GM12878 (cell line): ENCODE measurements around the gene ERFL. TPM values are rescaled to one million over a fixed set of nuclear protein-coding genes. Genes with fewer than 3 reads are reported as not detected.

ENCODE experiments used
- ATAC-seq: fragments of 200-7000 bp; cut with Tn5 transposase; 3 replicates; pipeline ENCODE4 v1.9.1; 2020; ENCODE audit warnings: mild to moderate bottlenecking, moderate library complexity
- BruUV-seq: library from RNA; stranded (reverse); fragments of 400-500 nt; replicated peaks from 2 replicates; lab custom pipeline; 2021; lab: Mats Ljungman, UMichigan
- CTCF ChIA-PET: fragments of 300-600 bp; sonication (Branson Sonifier 250); formaldehyde crosslinking; extraction: SDS; loops from one replicate; lab custom pipeline; 2021; ENCODE audit warnings: inconsistent platforms; lab: Yijun Ruan, JAX
- POLR2A ChIA-PET: fragments of 350-600 bp; formaldehyde crosslinking; extraction: SDS; loops from one replicate; lab custom pipeline; 2021; ENCODE audit warnings: inconsistent platforms; lab: Charles Lee
- RAD21 ChIA-PET: fragments of 300-600 bp; sonication (Branson Sonifier 250); formaldehyde crosslinking; loops from one replicate; lab custom pipeline; 2023; ENCODE audit warnings: antibody characterized with exemption; ENCODE audit not compliant: unreplicated experiment; lab: Charles Lee
- SMC1A ChIA-PET: fragments of 300-600 bp; sonication (Branson Sonifier 250); formaldehyde crosslinking; loops from one replicate; lab custom pipeline; 2023; ENCODE audit not compliant: unreplicated experiment, uncharacterized antibody; lab: Charles Lee
- DNase-seq: peaks from one replicate; pipeline ENCODE4 v3.0.0-alpha.2; 2011; ENCODE audit warnings: low read depth, low spot score
- FAIRE-seq: peaks from 3 replicates; lab custom pipeline; 2011; peaks lifted over from hg19 to GRCh38; lab: Jason Lieb, UNC
- H2AFZ ChIP-seq: 2 replicates; pipeline ENCODE4 v1.6.0; 2011; ENCODE audit warnings: low read depth, low read length, control low read depth; ENCODE audit not compliant: control insufficient read depth
- H3K27ac ChIP-seq: 2 replicates; pipeline ENCODE4 v1.5.1; 2011; ENCODE audit warnings: control low read depth; ENCODE audit not compliant: control insufficient read depth, insufficient read depth
- H3K27me3 ChIP-seq, 2 experiments: replicated peaks in 1 of 2; 2 replicates each; pipeline versions ENCODE4 v1.6.0 to v1.6.1; 2011; ENCODE audit warnings: low read length in 1 of 2; ENCODE audit not compliant: control insufficient read depth in 2 of 2, insufficient read depth in 2 of 2
- H3K36me3 ChIP-seq, 2 experiments: 2 replicates each; pipeline ENCODE4 v1.5.1; 2011; ENCODE audit warnings: low read length in 1 of 2; ENCODE audit not compliant: control insufficient read depth in 2 of 2, insufficient read depth in 2 of 2
- H3K4me1 ChIP-seq: 2 replicates; pipeline ENCODE4 v1.6.1; 2011; ENCODE audit warnings: mild to moderate bottlenecking, low read length, moderate library complexity, mixed read lengths; ENCODE audit not compliant: control insufficient read depth, insufficient read depth
- H3K4me2 ChIP-seq: 2 replicates; pipeline ENCODE4 v1.6.0; 2011; ENCODE audit warnings: control low read depth; ENCODE audit not compliant: control insufficient read depth, insufficient read depth
- H3K4me3 ChIP-seq: fragments of 200-600 bp; sonication (generic); 2 replicates; pipeline ENCODE4 v1.5.1; 2016
- H3K79me2 ChIP-seq: 2 replicates; pipeline ENCODE4 v1.6.0; 2011; ENCODE audit warnings: low read length; ENCODE audit not compliant: control insufficient read depth, insufficient read depth
- H3K9ac ChIP-seq: 2 replicates; pipeline ENCODE4 v1.8.0; 2011; ENCODE audit warnings: low read length, control low read depth, mixed read lengths; ENCODE audit not compliant: control insufficient read depth, insufficient read depth
- H3K9me3 ChIP-seq: replicated peaks from 3 replicates; pipeline ENCODE4 v1.5.1; 2011; ENCODE audit warnings: mild to moderate bottlenecking, low read length; ENCODE audit not compliant: control insufficient read depth, insufficient read depth
- H4K20me1 ChIP-seq: 2 replicates; pipeline ENCODE4 v1.6.0; 2011; ENCODE audit not compliant: control insufficient read depth, insufficient read depth
- ASH2L ChIP-seq: fragments of 300-600, 200-600 bp; sonication (generic); IDR thresholded peaks from 2 replicates; pipeline ENCODE4 v1.6.1; 2017; ENCODE audit warnings: low read depth, mild to moderate bottlenecking, borderline replicate concordance
- BCLAF1 ChIP-seq: fragments of 450-650 bp; IDR thresholded peaks from 2 replicates; pipeline ENCODE4 v1.6.1; 2017; ENCODE audit warnings: antibody characterized with exemption, mild to moderate bottlenecking, moderate library complexity
- BRCA1 ChIP-seq: IDR thresholded peaks from 2 replicates; pipeline ENCODE4 v1.6.1; 2011; ENCODE audit warnings: low read depth, low read length, improper control_type of control experiment
- CBX3 ChIP-seq: fragments of 200-600 bp; sonication (generic); IDR thresholded peaks from 2 replicates; pipeline ENCODE4 v1.6.1; 2016; ENCODE audit warnings: low read depth, borderline replicate concordance
- CHD1 ChIP-seq: IDR thresholded peaks from 2 replicates; pipeline ENCODE4 v1.6.1; 2012; ENCODE audit warnings: low read depth, low read length, improper control_type of control experiment
- DPF2 ChIP-seq: fragments of 450-650 bp; IDR thresholded peaks from 2 replicates; pipeline ENCODE4 v1.6.1; 2017; ENCODE audit warnings: mild to moderate bottlenecking
- GATAD2B ChIP-seq: fragments of 450-650 bp; conservative IDR thresholded peaks from 2 replicates; pipeline ENCODE4 v1.6.1; 2017; ENCODE audit warnings: low read depth, mild to moderate bottlenecking, moderate library complexity
- HDGF ChIP-seq: fragments of 450-650 bp; IDR thresholded peaks from 2 replicates; pipeline ENCODE4 v1.6.1; 2016; ENCODE audit warnings: antibody characterized with exemption
- IKZF2 ChIP-seq, 2 experiments: fragments of 450-650 bp; IDR thresholded peaks; 2 replicates each; pipeline ENCODE4 v1.6.1; 2017; ENCODE audit warnings: mild to moderate bottlenecking in 2 of 2, moderate library complexity in 2 of 2
- MTA2 ChIP-seq: fragments of 450-650 bp; IDR thresholded peaks from 2 replicates; pipeline ENCODE4 v1.6.1; 2016; ENCODE audit warnings: low read depth, mild to moderate bottlenecking, moderate library complexity
- MTA3 ChIP-seq: IDR thresholded peaks from 2 replicates; pipeline ENCODE4 v1.6.1; 2012; ENCODE audit warnings: low read length, inconsistent platforms, borderline replicate concordance
- NFXL1 ChIP-seq: fragments of 450-650 bp; IDR thresholded peaks from 2 replicates; pipeline ENCODE4 v1.6.1; 2017; ENCODE audit warnings: antibody characterized with exemption, mild to moderate bottlenecking, borderline replicate concordance
- PAX5 ChIP-seq: IDR thresholded peaks from 2 replicates; pipeline ENCODE4 v1.6.1; 2011; ENCODE audit warnings: low read depth, low read length, borderline replicate concordance
- PML ChIP-seq: IDR thresholded peaks from 2 replicates; pipeline ENCODE4 v1.6.1; 2012; ENCODE audit warnings: low read length, inconsistent platforms
- POU2F2 ChIP-seq: IDR thresholded peaks from 3 replicates; pipeline ENCODE4 v1.6.1; 2011; ENCODE audit warnings: low read depth, mild to moderate bottlenecking, low read length, borderline replicate concordance
- SP1 ChIP-seq: IDR thresholded peaks from one replicate; pipeline ENCODE4 v1.6.1; 2011; ENCODE audit warnings: low read depth, low read length
- TCF12 ChIP-seq: IDR thresholded peaks from 2 replicates; pipeline ENCODE4 v1.6.1; 2011; ENCODE audit warnings: low read depth, mild to moderate bottlenecking, low read length
- TCF3 ChIP-seq: IDR thresholded peaks from 2 replicates; pipeline ENCODE4 v1.6.1; 2012; ENCODE audit warnings: low read depth, mild to moderate bottlenecking, low read length, borderline replicate concordance; ENCODE audit not compliant: insufficient read depth
- YY1 ChIP-seq: IDR thresholded peaks from 2 replicates; pipeline ENCODE4 v1.6.1; 2011; ENCODE audit warnings: low read depth, mild to moderate bottlenecking, low read length
- ZBED1 ChIP-seq: IDR thresholded peaks from 2 replicates; pipeline ENCODE4 v1.6.1; 2016; ENCODE audit warnings: borderline replicate concordance
- ZBTB40 ChIP-seq: fragments of 450-650 bp; IDR thresholded peaks from 2 replicates; pipeline ENCODE4 v1.6.1; 2016; ENCODE audit warnings: mild to moderate bottlenecking, moderate library complexity, borderline replicate concordance
- ZNF207 ChIP-seq: fragments of 450-650 bp; IDR thresholded peaks from 2 replicates; pipeline ENCODE4 v1.6.1; 2014; ENCODE audit warnings: antibody characterized with exemption, mild to moderate bottlenecking, borderline replicate concordance
- WGBS: methylation state at CpG from one replicate; pipeline ENCODE4 v1.1.6; 2016; ENCODE audit warnings: low lambda C conversion rate; ENCODE audit not compliant: insufficient replicate concordance, insufficient coverage; ENCODE audit errors: missing lambda C conversion rate; 5-methylcytosine and 5-hydroxymethylcytosine counted together
- in situ Hi-C: fragments of 300-500 bp; cut with MboI; formaldehyde crosslinking; loops from 9 replicates; pipeline ENCODE4 v1.14.3; 2018; ENCODE audit warnings: mixed read lengths
- intact Hi-C: fragments of 100-400 bp; cut with micrococcal nuclease; formaldehyde crosslinking; loops from one replicate; pipeline ENCODE4 v1.14.2; 2022; ENCODE audit not compliant: unreplicated experiment
- polyA plus RNA-seq, 11 experiments: library from polyadenylated mRNA; depleted of rRNA in 4 of 11; unstranded in 6 of 11; stranded (reverse) in 5 of 11; fragments of >200 nt; fragmentation: Nextera tagmentation in 4 of 11; fragmentation: Illumina TruSeq in 1 of 11; extraction: Ambion mirVana in 4 of 11; extraction: Trizol in 1 of 11; gene quantifications; 1 replicate in 1 of 11; 2 replicates in 10 of 11; pipeline versions ENCODE4 v1.2.1 to v1.2.3, GENCODE V29; 2011 to 2016; ENCODE audit warnings: inconsistent platforms in 2 of 11, missing spikeins in 2 of 11, low read depth in 1 of 11
- total RNA-seq, 4 experiments: library from RNA; depleted of rRNA in 3 of 4; stranded (reverse); fragments of >200 nt in 3 of 4; fragmentation: Illumina TruSeq in 1 of 4; extraction: Trizol in 1 of 4; gene quantifications; 2 replicates each; pipeline versions ENCODE4 v1.2.1 to v1.2.3, GENCODE V29; 2013 to 2021

ERFL gene
- total and polyA plus RNA-seq, 10 of the 15 experiments (the other 5 are each of a cell fraction or from before 2014, with no cell fraction given), result 0.04 to 0.10 (median 0.05) TPM; not detected in 7

- Histone ChIP-seq H3K4me1 (no peaks in the 10 kb centered on the region), H3K27me3 (no peaks in the 10 kb centered on the region), H3K79me2 (no peaks in the 10 kb centered on the region; the same call in none of the 2 replicates), H3K4me2 (no peak overlapping the region), H3K9ac (no peak overlapping the region), H4K20me1 (no peaks in the 10 kb centered on the region), H3K9me3 (no peaks in the 10 kb centered on the region), H3K36me3 (peaks cover 11 to 33% of the 10 kb centered on the region in 2 experiments; a peak in 3 of 4 replicates), H3K27ac (no peak overlapping the region), H3K4me3 (no peak overlapping the region), H2AFZ (no peak overlapping the region)
- DNase-seq, result no peak
- ChIA-PET SMC1A (no interaction called here), CTCF (no interaction called here), RAD21 (no interaction called here), POLR2A (no interaction called here)
- FAIRE-seq, result no peak
- no TSS peak for BruUV-seq
- in situ Hi-C loops (no loop called here), intact Hi-C loops (no loop called here)
- ATAC-seq, result peak; percentile 79
- 58% methylated on average over 6 of the region's 6 CpGs for WGBS
- no peak for TF ChIP-seq ASH2L
- TF ChIP-seq DPF2, result no peak
- 0 out of 4 replicates have a peak, but pooled peaks have one; percentile 21 to 45 for TF ChIP-seq IKZF2 (IDR thresholded peaks at IDR 0.05)
- no peak for TF ChIP-seq TCF12
- TF ChIP-seq CBX3, result no peak
- no peak for TF ChIP-seq TCF3
- no peak for TF ChIP-seq ZNF207
- TF ChIP-seq ZBTB40, result no peak
- no peak for TF ChIP-seq ZBED1
- no peak for TF ChIP-seq PML
- TF ChIP-seq MTA3, result no peak
- no peak for TF ChIP-seq POU2F2
- no peak for TF ChIP-seq BRCA1
- TF ChIP-seq GATAD2B, result no peak
- TF ChIP-seq SP1, result no peak
- peak; percentile 88 for TF ChIP-seq HDGF
- TF ChIP-seq CHD1, result no peak
- no peak for TF ChIP-seq MTA2
- TF ChIP-seq PAX5, result no peak
- no peak for TF ChIP-seq NFXL1
- TF ChIP-seq BCLAF1, result no peak
- no peak for TF ChIP-seq YY1
These were observed 34.4 kb downstream of the ERFL start for GRCh38 chr19:41893899-41894298.
